Endothelial cell of umbilical vein (primary cell): ENCODE results near the gene DLAT. TPM values are rescaled to one million over a fixed set of nuclear protein-coding genes. Genes with fewer than 3 reads are reported as not detected.

Source experiments
- BruUV-seq: library from RNA; stranded (reverse); fragments of 400-500 nt; replicated peaks from 2 replicates; lab custom pipeline; 2021; lab: Mats Ljungman, UMichigan
- CTCF ChIA-PET: fragments of 300-600, 350-600 bp; sonication (Branson Sonifier 250); formaldehyde crosslinking; loops from one replicate; lab custom pipeline; 2021; ENCODE audit warnings: antibody characterized with exemption, inconsistent platforms; lab: Charles Lee
- POLR2A ChIA-PET: fragments of 300-600, 350-600 bp; sonication (Branson Sonifier 250); formaldehyde crosslinking; loops from one replicate; lab custom pipeline; 2021; ENCODE audit warnings: antibody characterized with exemption, inconsistent platforms; lab: Charles Lee
- DNase-seq: peaks from one replicate; pipeline ENCODE4 v3.0.0-alpha.2; 2011; ENCODE audit warnings: low read depth, low spot score
- FAIRE-seq: peaks from 2 replicates; lab custom pipeline; 2011; peaks lifted over from hg19 to GRCh38; lab: Jason Lieb, UNC
- H2AFZ ChIP-seq: 2 replicates; pipeline ENCODE4 v1.6.0; 2012; ENCODE audit warnings: low read depth, low read length, control low read depth, inconsistent platforms
- H3K27ac ChIP-seq: 2 replicates; pipeline ENCODE4 v1.5.1; 2011; ENCODE audit warnings: low read depth, mild to moderate bottlenecking, control low read depth, low read length, moderate library complexity; ENCODE audit not compliant: insufficient read depth
- H3K27me3 ChIP-seq, 2 experiments: 2 replicates each; pipeline versions ENCODE4 v1.6.0 to v1.6.1; 2011; ENCODE audit warnings: low read length in 2 of 2, mixed read lengths in 1 of 2; ENCODE audit not compliant: control insufficient read depth in 2 of 2, insufficient read depth in 2 of 2
- H3K36me3 ChIP-seq, 2 experiments: 2 replicates in 1 of 2; 3 replicates in 1 of 2; pipeline ENCODE4 v1.5.1; 2011; ENCODE audit warnings: low read length in 2 of 2, mild to moderate bottlenecking in 1 of 2, moderate library complexity in 1 of 2; ENCODE audit not compliant: control insufficient read depth in 2 of 2, insufficient read depth in 2 of 2; ENCODE audit errors: extremely low read depth in 1 of 2
- H3K4me1 ChIP-seq: 3 replicates; pipeline ENCODE4 v1.5.1; 2011; ENCODE audit warnings: mild to moderate bottlenecking, low read length; ENCODE audit not compliant: control insufficient read depth, insufficient read depth; ENCODE audit errors: extremely low read depth
- H3K4me2 ChIP-seq: 2 replicates; pipeline ENCODE4 v1.6.1; 2011; ENCODE audit warnings: low read length, control low read depth, mixed read lengths; ENCODE audit not compliant: insufficient read depth
- H3K4me3 ChIP-seq, 3 experiments: fragments of 200-600 bp in 1 of 3; sonication (generic), shearing (Covaris generic) in 1 of 3; replicated peaks in 1 of 3; 2 replicates each; pipeline ENCODE4 v1.5.1; 2011 to 2016; ENCODE audit warnings: control low read depth in 3 of 3, low read length in 3 of 3, mild to moderate bottlenecking in 2 of 3, inconsistent platforms in 1 of 3, low read depth in 1 of 3, moderate library complexity in 1 of 3; ENCODE audit not compliant: insufficient read depth in 1 of 3
- H3K79me2 ChIP-seq: 2 replicates; pipeline ENCODE4 v1.6.0; 2012; ENCODE audit warnings: low read length, inconsistent platforms; ENCODE audit not compliant: control insufficient read depth, insufficient read depth
- H3K9ac ChIP-seq: replicated peaks from 2 replicates; pipeline ENCODE3; 2011; ENCODE audit warnings: low read length, control low read depth; ENCODE audit not compliant: insufficient read depth; ENCODE audit errors: extremely low read depth
- H3K9me1 ChIP-seq: replicated peaks from 3 replicates; pipeline ENCODE4 v1.6.0; 2011; ENCODE audit warnings: mild to moderate bottlenecking, low read length; ENCODE audit not compliant: control insufficient read depth, insufficient read depth; ENCODE audit errors: extremely low read depth
- H3K9me3 ChIP-seq: replicated peaks from 2 replicates; pipeline ENCODE4 v1.5.1; 2012; ENCODE audit warnings: low read length, inconsistent platforms; ENCODE audit not compliant: control insufficient read depth, insufficient read depth
- H4K20me1 ChIP-seq: replicated peaks from 2 replicates; pipeline ENCODE3; 2011; ENCODE audit warnings: mild to moderate bottlenecking, low read length; ENCODE audit not compliant: control insufficient read depth, insufficient read depth; ENCODE audit errors: extremely low read depth
- EZH2 ChIP-seq: IDR thresholded peaks from 2 replicates; pipeline ENCODE4 v1.6.1; 2012; ENCODE audit warnings: borderline replicate concordance, low read depth, mild to moderate bottlenecking, moderate library complexity, low read length, inconsistent platforms; ENCODE audit not compliant: severe bottlenecking
- FOS ChIP-seq: IDR thresholded peaks from 2 replicates; pipeline ENCODE4 v1.6.1; 2011; ENCODE audit warnings: mild to moderate bottlenecking, low read length, moderate library complexity, borderline replicate concordance; ENCODE audit not compliant: insufficient read depth
- GATA2 ChIP-seq: IDR thresholded peaks from 2 replicates; pipeline ENCODE4 v1.7.0; 2011; ENCODE audit warnings: low read depth, mild to moderate bottlenecking, moderate library complexity, mixed read lengths, low read length; ENCODE audit not compliant: insufficient read length, insufficient read depth
- JUN ChIP-seq: IDR thresholded peaks from 2 replicates; pipeline ENCODE4 v1.6.1; 2011; ENCODE audit warnings: borderline replicate concordance, low read depth; ENCODE audit not compliant: insufficient read length, insufficient read depth
- MYC ChIP-seq: IDR thresholded peaks from one replicate; pipeline ENCODE4 v1.6.1; 2011; ENCODE audit warnings: mild to moderate bottlenecking, low read depth, low read length
- POLR2A ChIP-seq: IDR thresholded peaks from 2 replicates; pipeline ENCODE4 v1.6.1; 2012; ENCODE audit warnings: low read depth, mild to moderate bottlenecking, control low read depth, low read length
- POLR2AphosphoS5 ChIP-seq: IDR thresholded peaks from 2 replicates; pipeline ENCODE4 v1.6.1; 2012; ENCODE audit warnings: low read depth, mild to moderate bottlenecking, control low read depth, low read length, moderate library complexity; ENCODE audit not compliant: insufficient read depth
- dilution Hi-C: fragments of 300-500 bp; cut with MboI; formaldehyde crosslinking; loops from one replicate; pipeline ENCODE4 v1.15.0; 2019; ENCODE audit warnings: low sequenced_read_pairs; ENCODE audit not compliant: extremely low pct_ligation_motif_present
- intact Hi-C: fragments of 100-400 bp; cut with micrococcal nuclease; formaldehyde crosslinking; loops from one replicate; pipeline ENCODE4 v1.10.0; 2022
- polyA plus RNA-seq, 4 experiments: library from polyadenylated mRNA; depleted of rRNA in 3 of 4; stranded (reverse) in 3 of 4; unstranded in 1 of 4; fragments of >200 nt; gene quantifications; 2 replicates each; pipeline versions ENCODE4 v1.2.1 to v1.2.3, GENCODE V29; 2011 to 2012; ENCODE audit warnings: missing spikeins in 1 of 4
- total RNA-seq: library from RNA; stranded (reverse); gene quantifications from 2 replicates; pipeline ENCODE4 v1.2.3, GENCODE V29; 2021
- TF ChIP-seq, protein P1 (sequence below), 2 donors: IDR thresholded peaks; 1 replicate in 1 of 2; 2 replicates in 1 of 2; pipeline ENCODE4 v1.5.1; 2011; ENCODE audit warnings: low read length in 2 of 2, mild to moderate bottlenecking in 2 of 2, moderate library complexity in 2 of 2, control low read depth in 1 of 2, inconsistent platforms in 1 of 2, low read depth in 1 of 2; ENCODE audit not compliant: insufficient read depth in 1 of 2; ENCODE audit errors: extremely low read depth in 1 of 2
- TF ChIP-seq, protein P2 (sequence below): IDR thresholded peaks from 2 replicates; pipeline ENCODE4 v1.6.1; 2011; ENCODE audit not compliant: insufficient read depth, insufficient read length

DLAT gene
- total and polyA plus RNA-seq, 2 donors (not counting 3 experiments of a cell fraction or from before 2014, with no cell fraction given): 13.3 to 41.3 TPM

DNA sequence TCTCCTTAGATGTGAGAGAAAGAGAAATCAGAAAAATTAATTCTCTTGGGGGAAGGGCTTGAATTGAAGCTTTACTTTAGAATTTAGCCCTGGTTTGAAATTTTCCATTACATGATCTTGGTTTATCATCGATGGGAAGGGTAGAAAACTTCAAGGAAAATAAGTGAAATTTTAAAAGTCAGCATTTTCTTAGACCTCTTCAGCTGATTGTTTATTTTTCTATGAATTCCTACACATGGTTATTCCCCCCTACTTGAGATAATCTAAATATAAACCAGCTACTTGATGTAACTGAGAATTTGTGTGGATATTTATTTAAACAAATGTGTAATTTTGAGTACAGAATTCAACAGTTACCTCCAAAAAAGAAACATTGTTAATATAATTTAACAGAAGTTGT lies 37.7 kb downstream of the DLAT start:
- ChIA-PET POLR2A (no interaction called here), CTCF (no interaction called here)
- TF ChIP-seq FOS (no peak), MYC (no peak), POLR2A (no peak), JUN (no peak), POLR2AphosphoS5 (no peak), EZH2 (no peak), GATA2 (no peak)
- TF ChIP-seq, protein P1, sequence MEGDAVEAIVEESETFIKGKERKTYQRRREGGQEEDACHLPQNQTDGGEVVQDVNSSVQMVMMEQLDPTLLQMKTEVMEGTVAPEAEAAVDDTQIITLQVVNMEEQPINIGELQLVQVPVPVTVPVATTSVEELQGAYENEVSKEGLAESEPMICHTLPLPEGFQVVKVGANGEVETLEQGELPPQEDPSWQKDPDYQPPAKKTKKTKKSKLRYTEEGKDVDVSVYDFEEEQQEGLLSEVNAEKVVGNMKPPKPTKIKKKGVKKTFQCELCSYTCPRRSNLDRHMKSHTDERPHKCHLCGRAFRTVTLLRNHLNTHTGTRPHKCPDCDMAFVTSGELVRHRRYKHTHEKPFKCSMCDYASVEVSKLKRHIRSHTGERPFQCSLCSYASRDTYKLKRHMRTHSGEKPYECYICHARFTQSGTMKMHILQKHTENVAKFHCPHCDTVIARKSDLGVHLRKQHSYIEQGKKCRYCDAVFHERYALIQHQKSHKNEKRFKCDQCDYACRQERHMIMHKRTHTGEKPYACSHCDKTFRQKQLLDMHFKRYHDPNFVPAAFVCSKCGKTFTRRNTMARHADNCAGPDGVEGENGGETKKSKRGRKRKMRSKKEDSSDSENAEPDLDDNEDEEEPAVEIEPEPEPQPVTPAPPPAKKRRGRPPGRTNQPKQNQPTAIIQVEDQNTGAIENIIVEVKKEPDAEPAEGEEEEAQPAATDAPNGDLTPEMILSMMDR (IDR thresholded peaks at IDR 0.05; ENCODE audit: extremely low read depth in 1 of 2, insufficient read depth in 1 of 2, low read depth in 1 of 2, low read length in 2 of 2): no peak
- TF ChIP-seq, protein P2, sequence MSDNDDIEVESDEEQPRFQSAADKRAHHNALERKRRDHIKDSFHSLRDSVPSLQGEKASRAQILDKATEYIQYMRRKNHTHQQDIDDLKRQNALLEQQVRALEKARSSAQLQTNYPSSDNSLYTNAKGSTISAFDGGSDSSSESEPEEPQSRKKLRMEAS: no peak
- no peaks in the 10 kb centered on the region for H4K20me1 ChIP-seq
- H3K9me3 ChIP-seq: no peaks in the 10 kb centered on the region
- peaks cover 2 to 10% of the 10 kb centered on the region in 2 experiments for H3K36me3 ChIP-seq
- no peak overlapping the region for H3K4me3 ChIP-seq
- BruUV-seq: no TSS peak
- no peaks in the 10 kb centered on the region for H3K9me1 ChIP-seq
- no peaks in the 10 kb centered on the region for H3K27me3 ChIP-seq
- no peak overlapping the region for H3K27ac ChIP-seq
- H3K79me2 ChIP-seq: no peaks in the 10 kb centered on the region
- H3K4me1 ChIP-seq: peaks cover 5% of the 10 kb centered on the region
- intact Hi-C loops: no loop called here
- H3K9ac ChIP-seq: no peak overlapping the region
- dilution Hi-C loops: no loop called here
- H3K4me2 ChIP-seq: no peak overlapping the region
- H2AFZ ChIP-seq: no peak overlapping the region
- DNase-seq: no peak
- no peak for FAIRE-seq
